NCI-H1436 (cell line): Measurements from ENCODE around the gene LRBA.

ENCODE experiments used
- DNase-seq: peaks from one replicate; lab custom pipeline; 2025; lab: John Stamatoyannopoulos, UW

The LRBA gene

DNA sequence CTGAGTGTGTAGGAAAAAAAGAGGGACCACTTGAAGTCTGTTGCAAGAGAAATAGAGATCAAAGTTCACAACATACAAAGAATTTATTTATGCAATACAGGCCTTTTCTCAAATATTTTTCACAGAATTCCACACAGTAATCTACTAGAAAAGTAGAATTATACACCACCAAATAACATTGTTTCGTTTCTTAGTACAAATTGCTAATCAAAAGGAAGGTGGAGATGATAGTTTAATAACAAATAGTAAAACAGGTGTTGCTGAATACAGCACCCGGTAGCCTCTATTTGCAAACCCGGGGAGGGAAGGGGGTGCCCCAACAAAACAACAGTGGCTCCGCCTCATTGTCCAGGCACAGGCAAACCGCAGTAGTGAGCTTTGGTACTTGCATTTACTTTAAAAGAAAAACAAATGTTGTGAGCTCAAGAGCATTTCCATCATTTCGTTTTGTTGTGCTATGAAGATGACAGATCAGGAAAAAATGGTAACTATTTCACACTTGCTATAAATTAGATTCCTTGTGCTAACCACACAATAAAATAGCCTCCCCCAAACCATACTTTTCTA is 750.4 kb downstream of the LRBA start:
- no peak for DNase-seq

- no peak for DNase-seq
Measured at GRCh38 chr4:150262611-150263010, 752.5 kb downstream of the LRBA start.

DNA sequence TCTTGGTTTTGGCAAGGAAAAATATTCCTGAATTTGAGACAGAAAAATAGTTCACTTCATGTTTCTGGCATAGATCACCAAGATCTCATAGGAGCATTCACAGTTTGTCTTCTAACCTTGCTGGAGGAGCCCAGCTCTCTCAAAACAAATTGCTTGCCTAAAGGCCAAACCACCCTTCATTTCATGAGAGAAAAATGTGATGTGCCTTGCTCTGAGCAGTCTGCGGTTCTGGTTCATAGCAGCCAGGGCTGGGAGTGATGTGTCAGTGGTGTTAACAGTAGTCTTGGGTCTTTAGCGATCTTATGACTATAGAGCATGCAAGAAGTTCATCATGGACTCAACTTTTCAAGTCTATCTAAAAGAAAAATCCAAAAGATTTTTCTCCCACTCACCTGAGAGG is 753.5 kb downstream of the LRBA start:
- no peak for DNase-seq

GRCh38 chr4:150259861-150260567 is 755.1 kb downstream of the LRBA start:
- DNase-seq: no peak

DNA sequence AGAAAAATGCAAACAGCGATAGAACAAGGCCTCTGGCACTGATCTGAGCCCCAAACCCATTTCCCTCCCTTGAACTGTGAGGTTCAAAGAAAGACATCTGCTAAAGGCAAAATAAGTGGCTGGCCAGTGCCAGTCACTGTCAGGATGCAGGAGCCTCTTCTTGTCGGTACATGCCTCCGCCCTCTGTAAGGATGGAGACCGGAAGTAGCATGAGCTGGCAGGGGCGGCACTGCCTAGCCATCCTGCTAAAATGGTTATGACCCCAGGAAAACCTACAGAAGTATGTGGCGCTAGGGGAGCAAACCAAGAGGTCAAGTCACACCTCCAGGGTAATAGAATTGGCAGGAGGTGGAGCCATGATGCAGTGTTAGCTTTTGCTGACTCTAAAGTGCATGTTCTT is 756.5 kb downstream of the LRBA start:
- no peak for DNase-seq

DNA sequence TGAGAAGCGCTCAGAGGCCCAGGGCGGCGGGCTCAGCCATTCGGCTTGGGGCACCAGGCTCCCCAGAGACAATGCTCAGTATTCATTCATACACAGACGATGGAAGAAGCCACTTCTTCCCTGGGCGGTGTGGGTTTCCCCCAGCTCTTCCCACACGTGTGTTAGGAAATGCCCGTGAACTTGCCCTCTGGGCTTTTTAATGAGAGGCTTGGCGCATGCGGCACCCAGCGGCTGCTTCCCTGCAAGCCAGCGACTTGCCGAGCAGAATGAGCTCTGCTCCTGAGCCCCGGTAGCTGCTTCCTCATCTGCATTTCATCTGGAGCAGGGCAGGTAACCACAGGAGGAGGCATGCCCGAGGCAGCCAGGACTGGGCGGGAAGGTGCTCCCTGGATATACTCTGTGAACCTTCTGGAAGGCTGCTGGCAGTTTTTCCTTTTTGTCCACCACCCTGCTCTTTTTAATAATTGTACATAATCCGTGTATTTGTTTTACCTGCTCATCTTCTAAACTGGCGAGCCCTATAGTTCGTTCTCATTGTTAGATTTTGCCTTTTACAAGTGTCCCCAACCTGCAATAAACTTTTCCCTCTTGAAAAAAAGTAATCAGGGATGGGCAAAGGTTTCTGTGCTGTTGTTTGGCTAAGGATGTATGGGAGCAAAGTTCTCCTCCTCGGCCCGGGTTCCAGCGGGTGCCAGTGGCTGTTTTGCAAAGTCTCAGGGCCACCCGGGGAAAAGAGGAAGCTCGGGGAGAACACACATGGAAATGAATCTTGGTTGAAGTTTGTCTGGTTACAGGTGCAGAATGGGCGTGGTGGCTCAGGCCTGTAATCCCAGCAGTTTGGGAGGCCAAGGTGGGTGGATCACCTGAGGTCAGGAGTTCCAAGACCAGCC is 758.0 kb downstream of the LRBA start:
- DNase-seq: no peak

- DNase-seq: no peak
Measured at GRCh38 chr4:150256225-150256620, 758.9 kb downstream of the LRBA start.

- DNase-seq: no peak
Measured at GRCh38 chr4:150255610-150256224, 759.4 kb downstream of the LRBA start.

DNA sequence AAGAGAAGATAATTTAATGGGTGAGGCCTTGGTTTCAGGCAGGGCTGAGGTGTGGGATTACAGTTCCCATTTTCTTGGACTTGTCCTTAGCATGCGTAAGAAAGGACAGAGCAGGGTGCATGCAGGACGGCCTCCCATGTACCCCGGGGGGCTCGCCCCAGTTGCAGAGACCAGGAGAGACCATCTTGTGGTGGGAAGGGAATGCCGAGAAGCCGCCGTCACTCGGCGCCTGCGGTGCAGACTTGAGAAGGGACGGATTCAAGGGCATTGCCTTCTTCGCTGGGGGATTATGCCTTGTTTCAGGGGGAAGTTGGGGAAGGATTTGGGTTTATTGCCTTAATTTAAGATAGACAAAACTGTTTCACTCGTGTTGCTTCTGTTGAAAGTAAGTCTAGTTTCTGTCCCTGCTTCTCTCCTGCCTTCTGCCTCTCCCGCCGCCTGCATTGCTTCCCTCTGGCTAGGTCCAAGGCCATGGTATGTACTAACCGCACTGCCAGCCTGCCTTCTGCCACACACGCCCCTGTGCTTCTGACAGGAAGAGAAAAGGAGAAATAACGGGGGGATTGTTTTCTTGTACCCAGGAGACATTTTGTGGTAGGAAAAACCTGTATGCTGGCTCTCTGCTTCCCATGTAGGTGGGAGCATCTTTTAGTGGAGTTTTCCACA is 761.0 kb downstream of the LRBA start:
- no peak for DNase-seq

- DNase-seq: no peak
Measured at GRCh38 chr4:150253416-150253815, 761.7 kb downstream of the LRBA start.

DNA sequence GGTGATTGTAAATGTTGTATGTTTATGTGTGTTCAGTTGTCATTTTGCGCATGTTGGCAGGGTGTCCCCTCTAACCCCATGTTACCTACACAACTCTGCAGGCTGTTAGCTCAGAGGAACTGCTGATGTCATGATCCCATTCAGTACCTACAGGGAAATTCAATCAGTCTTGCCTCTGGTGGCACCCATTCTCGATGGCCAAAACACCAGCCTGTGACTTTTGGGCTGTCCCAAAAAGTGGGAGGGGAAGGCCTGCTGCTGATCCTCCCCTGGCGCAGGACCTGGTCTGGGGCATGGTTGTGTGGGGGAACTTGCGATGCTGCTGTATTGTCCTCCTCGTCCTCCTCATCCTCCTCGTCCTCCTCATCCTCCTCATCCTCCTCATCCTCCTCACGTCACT is 762.3 kb downstream of the LRBA start:
- DNase-seq: no peak

- no peak for DNase-seq
Measured at GRCh38 chr4:150252306-150252705, 762.8 kb downstream of the LRBA start.

- DNase-seq: no peak
Measured at GRCh38 chr4:150251752-150252190, 763.3 kb downstream of the LRBA start.

DNA sequence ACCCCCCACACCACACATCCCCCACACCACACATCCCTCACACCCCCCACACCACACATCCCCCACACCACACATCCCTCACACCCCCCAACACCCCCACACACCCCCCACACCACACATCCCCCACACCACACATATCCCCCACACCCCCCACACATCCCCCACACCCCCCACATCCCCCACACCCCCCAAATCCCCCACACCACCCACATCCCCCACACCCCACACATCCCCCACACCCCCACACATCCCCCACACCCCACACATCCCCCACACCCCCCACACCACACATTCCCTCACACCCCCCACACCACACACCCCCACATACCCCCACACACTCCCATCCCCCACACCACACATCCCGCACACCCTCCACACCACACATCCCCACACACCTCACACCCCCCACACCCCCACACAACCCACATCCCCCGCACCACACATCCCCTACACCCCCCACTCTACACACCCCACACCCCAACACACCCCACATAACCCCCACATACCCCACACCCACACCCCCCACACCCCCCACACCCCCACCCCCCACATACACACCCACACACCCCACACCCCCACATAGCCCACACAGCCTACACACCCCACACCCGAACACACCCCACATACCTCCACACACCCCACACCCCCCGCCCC is 764.0 kb downstream of the LRBA start:
- DNase-seq: no peak

- no peak for DNase-seq
Measured at GRCh38 chr4:150250293-150250997, 764.6 kb downstream of the LRBA start.

DNA sequence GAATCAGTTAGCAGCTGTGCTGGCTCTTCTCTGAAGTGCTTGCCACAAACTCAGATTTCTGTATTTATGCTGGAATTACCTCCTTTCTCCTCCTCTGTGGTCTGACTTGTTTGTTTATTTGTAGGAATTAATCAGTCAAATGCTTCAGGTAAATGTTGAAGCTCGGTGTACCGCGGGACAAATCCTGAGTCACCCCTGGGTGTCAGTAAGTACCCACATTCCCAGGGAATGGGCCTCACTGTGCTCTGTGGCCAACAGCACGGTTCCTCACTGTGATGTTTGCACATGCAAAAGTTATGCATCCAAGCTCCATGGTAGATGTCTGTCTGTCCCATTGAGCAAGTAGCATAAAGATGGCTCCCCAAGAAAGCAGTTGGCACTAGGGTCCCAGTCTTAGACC is 766.9 kb downstream of the LRBA start:
- DNase-seq: no peak

GRCh38 chr4:150247184-150247583 is 767.9 kb downstream of the LRBA start:
- DNase-seq: no peak

DNA sequence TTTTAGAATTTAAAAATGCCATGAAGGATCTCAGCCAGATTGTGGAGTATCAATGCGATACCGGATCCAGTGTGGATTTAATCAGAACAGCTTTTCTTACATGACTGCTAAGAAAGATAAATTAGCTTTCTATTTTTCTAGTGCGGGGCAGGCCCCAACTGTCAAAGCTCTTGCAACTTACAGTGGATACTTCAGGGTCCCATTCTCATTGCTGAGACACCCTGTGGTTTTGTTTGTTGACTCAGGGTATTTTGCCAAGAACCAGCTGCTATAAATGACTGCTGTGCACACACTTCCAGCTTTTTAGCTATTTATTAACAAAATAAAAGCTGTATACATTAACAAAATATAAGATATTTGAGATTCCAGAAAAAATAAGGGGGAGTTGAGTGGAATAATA is 770.5 kb downstream of the LRBA start:
- DNase-seq: no peak

DNA sequence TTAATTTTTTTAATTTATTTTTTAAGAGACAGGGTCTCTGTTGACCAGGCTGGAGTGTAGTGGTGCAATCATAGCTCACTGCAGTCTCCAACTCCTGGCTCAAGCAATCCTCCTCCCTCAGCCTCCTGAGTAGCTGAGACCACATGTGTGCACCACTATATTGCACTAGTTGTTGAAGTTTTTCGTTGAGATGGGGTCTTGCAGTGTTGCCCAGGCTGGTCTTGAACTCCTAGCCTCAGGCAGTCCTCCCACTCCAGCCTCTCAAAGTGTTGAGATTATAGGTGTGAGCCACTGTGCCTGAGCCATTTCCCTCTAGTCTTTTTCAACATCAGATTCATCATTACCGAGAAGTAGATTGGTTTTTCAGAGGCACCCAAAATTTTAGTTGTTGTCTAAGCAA is 771.2 kb downstream of the LRBA start:
- no peak for DNase-seq

DNA sequence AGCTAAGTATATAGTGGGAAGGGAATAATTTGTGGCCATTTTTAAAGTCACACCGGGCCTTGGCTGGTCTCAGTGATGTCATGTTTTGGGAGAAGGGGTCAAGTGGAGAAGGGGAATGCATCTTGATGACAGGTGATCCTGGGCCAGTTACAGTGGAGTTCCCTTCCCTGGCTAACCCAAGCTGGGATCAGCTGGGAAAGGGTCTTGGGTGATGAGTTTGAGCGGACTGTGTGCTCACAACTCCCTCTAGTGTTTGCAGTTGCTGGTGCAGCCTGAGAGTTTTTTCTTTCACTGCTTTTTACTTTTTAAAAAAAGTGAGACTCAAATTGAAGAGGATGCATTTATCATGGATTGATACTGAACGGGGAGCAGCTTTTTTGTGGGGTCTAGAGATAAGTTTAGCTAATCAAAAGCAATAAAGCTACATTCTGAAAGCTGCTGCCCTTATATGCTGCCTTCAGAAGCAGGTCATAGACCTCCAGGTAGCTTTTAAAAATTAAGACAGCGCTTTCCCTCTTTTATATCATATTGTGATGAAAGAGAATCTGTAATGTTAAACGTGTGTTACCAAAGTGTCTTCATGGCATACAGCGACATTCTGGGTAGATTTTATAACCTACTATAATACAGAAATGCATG is 772.1 kb downstream of the LRBA start:
- DNase-seq: peak; percentile 9
